EL (cell line): ENCODE results near the gene PPP2R1B.
"Not testable (repeated sequence)": the region's sequence is repeated elsewhere in the genome, so short reads cannot be mapped to it uniquely, and the experiment has no call there.

Experiments used
- DNase-seq: peaks from one replicate; pipeline ENCODE4 v3.0.0-alpha.2; 2016

PPP2R1B gene

GRCh38 chr11:111765984-111766833 is at the start of gene PPP2R1B:
PPP2R1B (minus strand) TSS chr11:111766389; CDS start chr11:111766361, 28 bp downstream.
- DNase-seq = peak; percentile 84

GRCh38 chr11:111815489-111815888 is 49.3 kb upstream of the PPP2R1B start:
- DNase-seq = peak; percentile 11

- DNase-seq = peak; percentile 63
Measured at GRCh38 chr11:111814557-111815320, 48.5 kb upstream of the PPP2R1B start.

GRCh38 chr11:111814106-111814505 is 47.9 kb upstream of the PPP2R1B start:
- no peak for DNase-seq

- DNase-seq = no peak
Measured at GRCh38 chr11:111812211-111812610, 46.0 kb upstream of the PPP2R1B start.

GRCh38 chr11:111811445-111811844 is 45.3 kb upstream of the PPP2R1B start:
- DNase-seq = no peak

- DNase-seq = no peak
Measured at GRCh38 chr11:111808834-111809233, 42.6 kb upstream of the PPP2R1B start.

- no peak for DNase-seq
Measured at GRCh38 chr11:111808063-111808588, 41.9 kb upstream of the PPP2R1B start.

- DNase-seq = no peak
Measured at GRCh38 chr11:111807076-111807475, 40.9 kb upstream of the PPP2R1B start.

- no peak for DNase-seq
Measured at GRCh38 chr11:111801135-111801534, 34.9 kb upstream of the PPP2R1B start.

GRCh38 chr11:111798279-111798678 is 32.1 kb upstream of the PPP2R1B start:
- DNase-seq = no peak

GRCh38 chr11:111797145-111797581 is 31.0 kb upstream of the PPP2R1B start:
- DNase-seq = peak; percentile 58

- DNase-seq = no peak
Measured at GRCh38 chr11:111796696-111797095, 30.5 kb upstream of the PPP2R1B start.

- DNase-seq = peak; percentile 61
Measured at GRCh38 chr11:111795334-111795985, 29.3 kb upstream of the PPP2R1B start.

- DNase-seq = peak; percentile 81
Measured at GRCh38 chr11:111793863-111794262, 27.7 kb upstream of the PPP2R1B start.

- no peak for DNase-seq
Measured at GRCh38 chr11:111792955-111793500, 26.8 kb upstream of the PPP2R1B start.

- no peak for DNase-seq
Measured at GRCh38 chr11:111792314-111792713, 26.1 kb upstream of the PPP2R1B start.

GRCh38 chr11:111788464-111788863 is 22.3 kb upstream of the PPP2R1B start:
- DNase-seq = no peak

- no peak for DNase-seq
Measured at GRCh38 chr11:111788051-111788450, 21.9 kb upstream of the PPP2R1B start.

- no peak for DNase-seq
Measured at GRCh38 chr11:111785886-111786412, 19.8 kb upstream of the PPP2R1B start.

- no peak for DNase-seq
Measured at GRCh38 chr11:111785076-111785475, 18.9 kb upstream of the PPP2R1B start.

GRCh38 chr11:111784311-111784710 is 18.1 kb upstream of the PPP2R1B start:
- not testable (repeated sequence) for DNase-seq
